ENCODE data around the gene DYTN.

The DYTN gene

GRCh38 chr2:206665251-206665650 is 52.9 kb downstream of the DYTN start:
- no peaks in the 10 kb centered on the region for H3K27me3 ChIP-seq (replicated peaks; ENCODE audit: insufficient read depth, low read length)
- no peaks in the 10 kb centered on the region for H3K79me2 ChIP-seq (ENCODE audit: low read length)
- no peaks in the 10 kb centered on the region for H3K36me3 ChIP-seq (replicated peaks; ENCODE audit: insufficient read depth, low read length)
- H3F3A ChIP-seq (ENCODE audit: insufficient read depth, low read length), result no peaks in the 10 kb centered on the region
- no peak overlapping the region for H3K4me3 ChIP-seq (ENCODE audit: low read length)
- H3K4me2 ChIP-seq (ENCODE audit: low read depth, low read length), result no peak overlapping the region
- H2AFZ ChIP-seq (ENCODE audit: low read length), result no peak overlapping the region
- no peak overlapping the region for H3K27ac ChIP-seq (ENCODE audit: low read length)
- H3K9me3 ChIP-seq (replicated peaks; ENCODE audit: insufficient read depth, low read length), result no peaks in the 10 kb centered on the region
- TF ChIP-seq EZH2 (optimal IDR thresholded peaks at IDR 0.05; ENCODE audit: low read depth, low read length) (no peak), EZH2phosphoT487 (IDR thresholded peaks at IDR 0.05; ENCODE audit: low read length) (no peak)
- TF ChIP-seq, protein P1, sequence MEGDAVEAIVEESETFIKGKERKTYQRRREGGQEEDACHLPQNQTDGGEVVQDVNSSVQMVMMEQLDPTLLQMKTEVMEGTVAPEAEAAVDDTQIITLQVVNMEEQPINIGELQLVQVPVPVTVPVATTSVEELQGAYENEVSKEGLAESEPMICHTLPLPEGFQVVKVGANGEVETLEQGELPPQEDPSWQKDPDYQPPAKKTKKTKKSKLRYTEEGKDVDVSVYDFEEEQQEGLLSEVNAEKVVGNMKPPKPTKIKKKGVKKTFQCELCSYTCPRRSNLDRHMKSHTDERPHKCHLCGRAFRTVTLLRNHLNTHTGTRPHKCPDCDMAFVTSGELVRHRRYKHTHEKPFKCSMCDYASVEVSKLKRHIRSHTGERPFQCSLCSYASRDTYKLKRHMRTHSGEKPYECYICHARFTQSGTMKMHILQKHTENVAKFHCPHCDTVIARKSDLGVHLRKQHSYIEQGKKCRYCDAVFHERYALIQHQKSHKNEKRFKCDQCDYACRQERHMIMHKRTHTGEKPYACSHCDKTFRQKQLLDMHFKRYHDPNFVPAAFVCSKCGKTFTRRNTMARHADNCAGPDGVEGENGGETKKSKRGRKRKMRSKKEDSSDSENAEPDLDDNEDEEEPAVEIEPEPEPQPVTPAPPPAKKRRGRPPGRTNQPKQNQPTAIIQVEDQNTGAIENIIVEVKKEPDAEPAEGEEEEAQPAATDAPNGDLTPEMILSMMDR (IDR thresholded peaks at IDR 0.05; ENCODE audit: low read length), result no peak
- H3K9ac ChIP-seq (ENCODE audit: low read length), result no peak overlapping the region
- no peak for DNase-seq
- H3K9me2 ChIP-seq (replicated peaks; ENCODE audit: insufficient read depth, low read length), result no peaks in the 10 kb centered on the region
- H3K4me1 ChIP-seq (ENCODE audit: low read length), result no peaks in the 10 kb centered on the region
- no peaks in the 10 kb centered on the region for H4K20me1 ChIP-seq (ENCODE audit: insufficient read depth, low read length)

DNA sequence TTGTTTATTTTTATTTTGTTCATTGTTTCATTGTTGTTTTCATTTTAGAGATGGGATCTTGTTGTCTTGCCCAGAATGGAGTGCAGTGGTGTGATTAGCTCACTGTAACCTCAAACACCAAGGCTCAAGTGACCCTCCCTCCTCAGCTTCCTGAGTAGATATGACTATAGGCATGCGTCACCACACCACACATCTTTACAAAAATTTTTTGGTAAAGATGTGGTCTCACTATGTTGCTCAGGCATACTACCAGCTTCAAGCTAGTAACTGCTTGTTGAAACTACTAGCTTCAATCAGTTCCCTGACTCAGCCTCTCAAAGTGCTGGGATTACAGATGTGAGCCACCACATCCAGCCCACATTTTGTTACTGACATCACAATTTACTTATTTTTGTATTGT is 61.1 kb downstream of the DYTN start:
- Histone ChIP-seq H3K36me3 (replicated peaks; ENCODE audit: insufficient read depth, low read length) (no peaks in the 10 kb centered on the region), H3K9me2 (replicated peaks; ENCODE audit: insufficient read depth, low read length) (no peaks in the 10 kb centered on the region), H3K4me2 (ENCODE audit: low read depth, low read length) (no peak overlapping the region), H3F3A (ENCODE audit: insufficient read depth, low read length) (no peaks in the 10 kb centered on the region), H3K79me2 (ENCODE audit: low read length) (no peaks in the 10 kb centered on the region), H2AFZ (ENCODE audit: low read length) (no peak overlapping the region), H3K4me3 (ENCODE audit: low read length) (no peak overlapping the region), H4K20me1 (ENCODE audit: insufficient read depth, low read length) (no peaks in the 10 kb centered on the region), H3K9ac (ENCODE audit: low read length) (no peak overlapping the region), H3K9me3 (replicated peaks; ENCODE audit: insufficient read depth, low read length) (no peaks in the 10 kb centered on the region), H3K4me1 (ENCODE audit: low read length) (no peaks in the 10 kb centered on the region), H3K27me3 (replicated peaks; ENCODE audit: insufficient read depth, low read length) (no peaks in the 10 kb centered on the region), H3K27ac (ENCODE audit: low read length) (no peak overlapping the region)
- TF ChIP-seq EZH2phosphoT487 (IDR thresholded peaks at IDR 0.05; ENCODE audit: low read length), result no peak
- TF ChIP-seq, protein P1 (IDR thresholded peaks at IDR 0.05; ENCODE audit: low read length), result no peak
- TF ChIP-seq EZH2 (optimal IDR thresholded peaks at IDR 0.05; ENCODE audit: low read depth, low read length), result no peak
- no peak for DNase-seq

DNA sequence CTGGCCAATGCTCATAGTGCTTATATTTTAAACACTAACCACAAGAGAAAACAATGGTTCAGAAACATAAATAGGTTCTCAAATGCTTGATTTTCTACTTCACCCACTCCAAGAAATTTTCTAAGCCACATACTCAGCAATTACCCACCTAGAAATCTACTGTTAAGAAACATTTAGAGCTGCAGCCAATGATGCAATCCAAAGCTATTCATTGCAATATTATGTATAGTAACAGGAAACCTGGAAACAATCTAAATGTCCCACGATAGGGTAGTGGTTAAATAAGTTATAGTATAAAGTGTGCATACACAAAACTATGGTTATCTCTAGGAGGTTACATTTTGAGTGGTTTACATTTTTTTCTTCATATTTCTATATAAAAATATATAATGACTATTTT is 70.2 kb downstream of the DYTN start:
- H4K20me1 ChIP-seq (ENCODE audit: insufficient read depth, low read length), result no peaks in the 10 kb centered on the region
- no peaks in the 10 kb centered on the region for H3K27me3 ChIP-seq (replicated peaks; ENCODE audit: insufficient read depth, low read length)
- H3K4me1 ChIP-seq (ENCODE audit: low read length), result no peaks in the 10 kb centered on the region
- no peak overlapping the region for H3K4me3 ChIP-seq (ENCODE audit: low read length)
- no peaks in the 10 kb centered on the region for H3K9me3 ChIP-seq (replicated peaks; ENCODE audit: insufficient read depth, low read length)
- H3K9ac ChIP-seq (ENCODE audit: low read length), result no peak overlapping the region
- no peaks in the 10 kb centered on the region for H3K9me2 ChIP-seq (replicated peaks; ENCODE audit: insufficient read depth, low read length)
- H3K36me3 ChIP-seq (replicated peaks; ENCODE audit: insufficient read depth, low read length), result no peaks in the 10 kb centered on the region
- no peaks in the 10 kb centered on the region for H3K79me2 ChIP-seq (ENCODE audit: low read length)
- no peaks in the 10 kb centered on the region for H3F3A ChIP-seq (ENCODE audit: insufficient read depth, low read length)
- H2AFZ ChIP-seq (ENCODE audit: low read length), result no peak overlapping the region
- DNase-seq, result no peak
- H3K27ac ChIP-seq (ENCODE audit: low read length), result no peak overlapping the region
- H3K4me2 ChIP-seq (ENCODE audit: low read depth, low read length), result no peak overlapping the region
- TF ChIP-seq EZH2 (optimal IDR thresholded peaks at IDR 0.05; ENCODE audit: low read depth, low read length), result no peak
- TF ChIP-seq, protein P1 (IDR thresholded peaks at IDR 0.05; ENCODE audit: low read length), result no peak
- no peak for TF ChIP-seq EZH2phosphoT487 (IDR thresholded peaks at IDR 0.05; ENCODE audit: low read length)

Data from MM.1S (cell line).